OCI-LY7 (cell line): ENCODE measurements around the gene UBE3C. TPM values are rescaled to one million over a fixed set of nuclear protein-coding genes. Genes with fewer than 3 reads are reported as not detected.

Experiments
- BruUV-seq: library from RNA; stranded (reverse); fragments of 400-500 nt; replicated peaks from 2 replicates; lab custom pipeline; 2021; lab: Mats Ljungman, UMichigan
- CTCF ChIA-PET: fragments of 300-600 bp; sonication (Branson Sonifier 250); formaldehyde crosslinking; loops from one replicate; lab custom pipeline; 2022; ENCODE audit warnings: antibody characterized with exemption; ENCODE audit not compliant: unreplicated experiment; lab: Charles Lee
- POLR2A ChIA-PET: fragments of 300-600 bp; sonication (Branson Sonifier 250); formaldehyde crosslinking; loops from one replicate; lab custom pipeline; 2022; ENCODE audit warnings: antibody characterized with exemption; lab: Charles Lee
- DNase-seq: peaks from one replicate; pipeline ENCODE4 v3.0.0-alpha.2; 2015; ENCODE audit warnings: low spot score
- H2AFZ ChIP-seq: fragments of 200-600 bp; sonication (generic), shearing (Covaris generic); 2 replicates; pipeline ENCODE4 v1.6.1; 2014; ENCODE audit warnings: mild to moderate bottlenecking, antibody characterized with exemption, low read length, moderate library complexity
- H3K27ac ChIP-seq: fragments of 200-600 bp; sonication (generic); 2 replicates; pipeline ENCODE4 v1.5.1; 2014; ENCODE audit warnings: mixed run types, low read depth, mild to moderate bottlenecking, moderate library complexity, low read length, inconsistent platforms; ENCODE audit not compliant: poor library complexity, severe bottlenecking
- H3K36me3 ChIP-seq: fragments of 200-600 bp; sonication (generic); 2 replicates; pipeline ENCODE4 v1.6.1; 2014; ENCODE audit warnings: mild to moderate bottlenecking, antibody characterized with exemption, low read length, moderate library complexity, mixed read lengths; ENCODE audit not compliant: insufficient read depth
- H3K4me1 ChIP-seq: fragments of 200-600 bp; sonication (generic); 2 replicates; pipeline ENCODE4 v1.5.1; 2014; ENCODE audit warnings: mild to moderate bottlenecking, low read length; ENCODE audit not compliant: insufficient read depth, poor library complexity, severe bottlenecking
- H3K4me2 ChIP-seq: fragments of 200-600 bp; sonication (generic); 2 replicates; pipeline ENCODE4 v1.6.1; 2014; ENCODE audit warnings: mild to moderate bottlenecking, low read length
- H3K4me3 ChIP-seq: fragments of 200-600 bp; sonication (generic); 2 replicates; pipeline ENCODE4 v1.5.1; 2014; ENCODE audit warnings: mild to moderate bottlenecking, low read depth, low read length; ENCODE audit not compliant: poor library complexity, severe bottlenecking
- H3K79me2 ChIP-seq: fragments of 200-600 bp; sonication (generic); 2 replicates; pipeline ENCODE4 v1.6.1; 2016; ENCODE audit warnings: low read depth, mild to moderate bottlenecking, low read length, moderate library complexity, mixed read lengths; ENCODE audit not compliant: insufficient read depth
- H3K9me2 ChIP-seq: fragments of 200-600 bp; sonication (generic); 2 replicates; pipeline ENCODE4 v1.6.1; 2016; ENCODE audit warnings: mild to moderate bottlenecking, low read length, mixed read lengths; ENCODE audit not compliant: insufficient read depth
- H3K9me3 ChIP-seq: fragments of 200-600 bp; sonication (generic); 2 replicates; pipeline ENCODE4 v1.6.1; 2014; ENCODE audit warnings: mild to moderate bottlenecking, mixed run types, low read length, mixed read lengths
- H4K20me1 ChIP-seq: fragments of 200-600 bp; sonication (generic); 2 replicates; pipeline ENCODE4 v1.6.1; 2014; ENCODE audit warnings: mild to moderate bottlenecking, antibody characterized with exemption, low read length, moderate library complexity, mixed read lengths; ENCODE audit not compliant: insufficient read depth
- EZH2phosphoT487 ChIP-seq: fragments of 200-600 bp; sonication (generic); IDR thresholded peaks from 2 replicates; pipeline ENCODE4 v1.6.1; 2018; ENCODE audit warnings: low read depth, borderline replicate concordance, mild to moderate bottlenecking, mixed run types, antibody characterized with exemption, low read length, moderate library complexity, mixed read lengths
- intact Hi-C: fragments of 100-400 bp; cut with micrococcal nuclease; formaldehyde crosslinking; loops from one replicate; pipeline ENCODE4 v1.10.0; 2022; ENCODE audit not compliant: unreplicated experiment
- total RNA-seq, 2 experiments: library from RNA; depleted of rRNA in 1 of 2; stranded (reverse); fragments of >200 nt in 1 of 2; shearing (Covaris generic) in 1 of 2; gene quantifications; 2 replicates each; pipeline ENCODE4 v1.2.3, GENCODE V29; 2014 to 2022
- TF ChIP-seq, protein P1 (sequence below): fragments of 200-600 bp; sonication (generic); conservative IDR thresholded peaks from 2 replicates; pipeline ENCODE4 v1.5.1; 2014; ENCODE audit warnings: mild to moderate bottlenecking, antibody characterized with exemption, low read length, moderate library complexity, mixed read lengths

UBE3C gene
- total RNA-seq, 2 experiments from 2014 or later: 60.4 to 66.1 TPM

GRCh38 chr7:157255201-157255606, 116.5 kb downstream of the UBE3C start:
- ChIA-PET POLR2A (no interaction called here), CTCF (no interaction called here)
- Histone ChIP-seq H4K20me1 (no peaks in the 10 kb centered on the region; the same call in 1 of the 2 replicates), H3K79me2 (no peaks in the 10 kb centered on the region), H3K4me3 (no peak overlapping the region), H3K27ac (no peak overlapping the region), H3K4me2 (no peak overlapping the region), H3K9me2 (no peaks in the 10 kb centered on the region), H2AFZ (no peak overlapping the region), H3K4me1 (no peaks in the 10 kb centered on the region), H3K36me3 (peaks cover 93% of the 10 kb centered on the region), H3K9me3 (no peaks in the 10 kb centered on the region)
- no peak for DNase-seq
- intact Hi-C loops: no loop called here
- BruUV-seq: TSS peak; percentile 49
- no peak for TF ChIP-seq EZH2phosphoT487
- TF ChIP-seq, protein P1, sequence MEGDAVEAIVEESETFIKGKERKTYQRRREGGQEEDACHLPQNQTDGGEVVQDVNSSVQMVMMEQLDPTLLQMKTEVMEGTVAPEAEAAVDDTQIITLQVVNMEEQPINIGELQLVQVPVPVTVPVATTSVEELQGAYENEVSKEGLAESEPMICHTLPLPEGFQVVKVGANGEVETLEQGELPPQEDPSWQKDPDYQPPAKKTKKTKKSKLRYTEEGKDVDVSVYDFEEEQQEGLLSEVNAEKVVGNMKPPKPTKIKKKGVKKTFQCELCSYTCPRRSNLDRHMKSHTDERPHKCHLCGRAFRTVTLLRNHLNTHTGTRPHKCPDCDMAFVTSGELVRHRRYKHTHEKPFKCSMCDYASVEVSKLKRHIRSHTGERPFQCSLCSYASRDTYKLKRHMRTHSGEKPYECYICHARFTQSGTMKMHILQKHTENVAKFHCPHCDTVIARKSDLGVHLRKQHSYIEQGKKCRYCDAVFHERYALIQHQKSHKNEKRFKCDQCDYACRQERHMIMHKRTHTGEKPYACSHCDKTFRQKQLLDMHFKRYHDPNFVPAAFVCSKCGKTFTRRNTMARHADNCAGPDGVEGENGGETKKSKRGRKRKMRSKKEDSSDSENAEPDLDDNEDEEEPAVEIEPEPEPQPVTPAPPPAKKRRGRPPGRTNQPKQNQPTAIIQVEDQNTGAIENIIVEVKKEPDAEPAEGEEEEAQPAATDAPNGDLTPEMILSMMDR: no peak

- CTCF ChIA-PET: no interaction called here
- no TSS peak for BruUV-seq
Observed at GRCh38 chr7:157263156-157263555, 124.4 kb downstream of the UBE3C start.

DNA sequence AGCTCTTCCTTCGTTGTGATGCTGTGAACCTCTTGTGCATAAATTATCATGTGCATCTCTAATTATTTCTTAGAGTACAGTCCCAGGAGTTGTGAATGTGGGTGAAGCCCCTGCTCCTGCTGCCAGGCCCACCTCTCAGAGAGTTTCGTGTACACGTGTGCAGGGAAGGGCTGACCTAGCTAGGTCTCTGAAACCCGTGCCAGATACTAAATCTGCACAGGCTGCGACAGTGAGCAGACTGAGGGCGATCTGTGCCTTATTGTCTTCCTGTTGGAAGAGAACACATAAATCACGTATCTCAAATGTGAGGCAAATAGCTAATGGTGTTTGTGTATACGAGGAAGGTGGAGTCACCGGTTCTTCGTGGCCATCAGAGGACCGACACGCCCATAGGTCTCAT, 126.3 kb downstream of the UBE3C start:
- no peak overlapping the region for H3K4me2 ChIP-seq
- no peaks in the 10 kb centered on the region for H3K9me3 ChIP-seq
- DNase-seq: no peak
- ChIA-PET POLR2A (interaction anchor here (0.8 kb wide), 1 partner anchor 24 kb away, joined by 3 read pairs; no protein-coding TSS in a partner anchor), CTCF (interaction anchor here (0.6 kb wide), 1 partner anchor 316 kb away, joined by 3 read pairs; no protein-coding TSS in a partner anchor)
- H3K36me3 ChIP-seq: peaks cover 86% of the 10 kb centered on the region
- no peaks in the 10 kb centered on the region for H4K20me1 ChIP-seq
- TF ChIP-seq EZH2phosphoT487: no peak
- TF ChIP-seq, protein P1: no peak
- no peaks in the 10 kb centered on the region for H3K79me2 ChIP-seq
- H3K27ac ChIP-seq: no peak overlapping the region
- H3K4me1 ChIP-seq: no peaks in the 10 kb centered on the region
- no TSS peak for BruUV-seq
- no peak overlapping the region for H3K4me3 ChIP-seq
- H2AFZ ChIP-seq: no peak overlapping the region
- intact Hi-C loops: no loop called here
- no peaks in the 10 kb centered on the region for H3K9me2 ChIP-seq

More at GRCh38 chr7:157263156-157263555, 124.4 kb downstream of the UBE3C start:
- no peak overlapping the region for H2AFZ ChIP-seq
- no peaks in the 10 kb centered on the region for H3K9me2 ChIP-seq
- DNase-seq: no peak
- no peak overlapping the region for H3K4me2 ChIP-seq
- intact Hi-C loops: no loop called here
- H3K27ac ChIP-seq: no peak overlapping the region
- POLR2A ChIA-PET: interaction anchor here (0.6 to 1.0 kb wide), 3 partner anchors 24 to 248 kb away, joined by 3 read pairs; no protein-coding TSS in a partner anchor
- H4K20me1 ChIP-seq: no peaks in the 10 kb centered on the region
- no peaks in the 10 kb centered on the region for H3K79me2 ChIP-seq
- H3K4me1 ChIP-seq: no peaks in the 10 kb centered on the region
- TF ChIP-seq, protein P1: no peak
- H3K36me3 ChIP-seq: peaks cover 88% of the 10 kb centered on the region
- no peaks in the 10 kb centered on the region for H3K9me3 ChIP-seq
- H3K4me3 ChIP-seq: no peak overlapping the region
